GM18951 (cell line): Measurements from ENCODE around the gene RPS6KA3.
"Not testable (repeated sequence)": the region's sequence is repeated elsewhere in the genome, so short reads cannot be mapped to it uniquely, and the experiment has no call there.

Source experiments
- POLR2A ChIP-seq: IDR thresholded peaks from 4 replicates; pipeline ENCODE4 v1.6.1; 2011; ENCODE audit warnings: mild to moderate bottlenecking; ENCODE audit not compliant: insufficient read length, insufficient read depth; ENCODE audit errors: extremely low read depth
- in situ Hi-C: fragments of 300-500 bp; cut with MboI; formaldehyde crosslinking; loops from one replicate; pipeline ENCODE4 v1.12.0; 2022; ENCODE audit warnings: low sequenced_read_pairs, mixed read lengths, inconsistent platforms; ENCODE audit not compliant: unreplicated experiment

The RPS6KA3 gene

DNA sequence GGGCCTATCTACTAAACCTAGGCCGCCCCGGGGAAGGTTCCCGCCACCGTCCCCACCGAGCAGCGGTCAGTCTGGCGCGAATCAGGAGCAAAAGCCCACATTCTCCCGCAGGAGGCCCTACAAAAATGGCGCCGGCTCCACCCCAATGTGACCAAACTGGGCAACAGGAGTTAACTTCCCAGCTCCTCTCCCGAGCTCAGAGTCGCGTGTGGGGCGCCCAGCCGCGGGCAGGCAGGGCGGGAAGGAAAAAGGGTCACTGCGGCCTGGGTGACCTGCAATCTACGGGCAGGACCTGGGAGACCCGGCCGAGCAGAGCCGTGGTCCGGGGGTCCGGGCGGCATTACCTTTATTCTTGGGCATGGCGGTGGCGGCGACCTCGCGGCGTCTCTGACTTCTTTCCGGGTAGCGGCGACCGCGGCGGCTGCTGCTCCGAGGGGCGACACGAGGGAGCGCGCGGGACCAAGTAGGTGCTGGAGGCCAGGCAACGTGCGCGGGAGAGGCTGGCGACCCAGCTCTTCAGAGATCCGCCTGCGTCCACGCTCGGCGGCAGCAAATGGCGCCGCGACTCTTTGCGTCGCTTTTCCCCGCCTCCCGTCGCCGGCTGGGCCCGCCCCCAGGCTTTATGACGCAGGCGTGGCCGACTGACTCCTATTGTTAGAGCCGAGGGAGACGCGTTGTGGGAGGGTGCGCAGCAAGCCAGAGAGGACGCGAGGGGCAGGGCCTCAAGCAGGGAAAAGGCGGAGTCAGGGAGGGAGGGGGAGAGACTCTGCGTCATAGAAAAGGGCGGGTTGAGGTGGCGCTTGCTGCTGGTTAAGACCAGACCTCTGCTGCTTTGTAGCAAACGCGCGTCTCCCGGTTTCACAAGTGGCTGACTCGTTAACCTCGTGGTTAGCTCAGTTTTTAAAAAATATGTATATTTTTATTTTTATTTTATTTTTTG lies 125.2 kb downstream of the RPS6KA3 start, which contains the start of gene EIF1AX:
EIF1AX (minus strand) TSS at position 558 of the 940 bp plus-strand sequence; CDS start at position 360, 198 bp downstream.
- in situ Hi-C loops, result no loop called here
- peak; percentile 78 for TF ChIP-seq POLR2A

DNA sequence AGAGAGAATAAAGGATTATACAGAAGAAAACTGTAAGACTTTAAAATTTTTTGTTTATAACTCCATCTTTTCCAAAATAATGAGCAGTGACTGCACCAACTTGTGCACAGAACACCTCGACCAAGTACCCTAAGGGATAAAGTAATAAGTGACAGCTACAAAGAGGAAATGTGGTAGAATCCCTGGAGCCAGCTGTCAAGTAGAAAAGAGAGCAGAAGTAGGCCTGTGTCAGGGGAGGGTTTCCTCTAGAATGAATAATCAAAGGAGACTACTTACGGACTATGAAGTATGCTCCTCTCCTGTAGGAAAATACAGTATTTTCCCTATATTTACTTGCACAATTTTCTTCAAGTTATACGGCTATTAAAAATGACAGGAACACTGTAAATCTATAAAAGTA lies 126.3 kb downstream of the RPS6KA3 start:
- in situ Hi-C loops, result no loop called here
- TF ChIP-seq POLR2A, result no peak

DNA sequence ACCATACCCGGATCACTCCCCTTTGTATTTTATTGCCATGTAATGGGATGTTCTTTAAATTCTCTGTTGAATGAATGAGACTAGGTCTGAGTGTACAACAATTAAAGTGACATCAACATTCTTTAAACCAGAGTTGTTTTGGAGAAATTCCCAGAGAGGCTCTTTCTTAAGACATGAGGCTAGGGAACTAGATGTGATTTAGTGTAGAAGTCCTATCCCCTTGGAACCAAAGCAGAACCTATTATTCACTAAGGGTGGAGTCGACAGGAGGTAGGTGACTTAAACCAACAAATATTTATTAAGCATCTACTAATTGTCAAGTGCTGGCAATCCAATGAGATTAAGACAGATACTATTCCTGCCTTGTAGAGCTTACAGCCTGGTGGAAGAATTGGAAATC lies 126.7 kb downstream of the RPS6KA3 start:
- in situ Hi-C loops, result no loop called here
- TF ChIP-seq POLR2A, result no peak

DNA sequence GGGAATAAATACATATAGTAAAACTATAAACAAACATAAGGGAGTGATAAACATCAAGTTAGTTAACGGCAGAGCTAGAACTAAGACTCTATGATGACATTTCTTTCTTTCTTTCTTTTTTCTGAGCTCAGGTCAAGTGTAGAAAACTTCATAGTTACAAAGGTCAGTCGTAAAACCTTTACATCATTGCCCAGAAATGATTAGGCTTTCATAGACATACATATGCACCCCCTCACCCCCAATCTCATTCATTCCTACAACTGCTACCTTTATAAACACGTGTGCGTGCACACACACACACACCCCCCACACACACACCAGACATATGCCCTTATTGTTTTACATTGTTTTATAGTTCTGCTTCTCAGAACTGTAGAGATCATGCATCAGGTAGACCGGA lies 130.8 kb downstream of the RPS6KA3 start:
- no peak for TF ChIP-seq POLR2A
- in situ Hi-C loops, result no loop called here

DNA sequence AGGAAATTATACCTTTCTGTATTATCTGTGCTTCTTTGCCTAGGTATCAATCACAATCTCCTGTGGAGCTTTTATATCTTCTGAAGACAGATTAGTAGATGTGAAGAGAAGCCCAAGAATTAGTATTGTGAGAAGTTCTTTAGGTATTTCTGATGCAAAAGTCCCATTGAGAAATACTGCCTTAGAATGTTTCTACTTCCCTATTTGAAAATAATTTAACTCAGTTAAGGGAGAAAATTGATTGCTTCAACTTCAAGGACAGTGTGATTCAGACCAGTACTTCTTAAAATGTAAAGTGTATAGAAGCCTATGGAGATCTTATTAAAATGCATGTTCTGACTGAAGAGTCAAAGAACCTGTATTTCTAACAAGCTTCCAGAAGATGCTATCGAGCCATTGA lies 134.0 kb downstream of the RPS6KA3 start:
- in situ Hi-C loops, result no loop called here
- TF ChIP-seq POLR2A, result no peak

DNA sequence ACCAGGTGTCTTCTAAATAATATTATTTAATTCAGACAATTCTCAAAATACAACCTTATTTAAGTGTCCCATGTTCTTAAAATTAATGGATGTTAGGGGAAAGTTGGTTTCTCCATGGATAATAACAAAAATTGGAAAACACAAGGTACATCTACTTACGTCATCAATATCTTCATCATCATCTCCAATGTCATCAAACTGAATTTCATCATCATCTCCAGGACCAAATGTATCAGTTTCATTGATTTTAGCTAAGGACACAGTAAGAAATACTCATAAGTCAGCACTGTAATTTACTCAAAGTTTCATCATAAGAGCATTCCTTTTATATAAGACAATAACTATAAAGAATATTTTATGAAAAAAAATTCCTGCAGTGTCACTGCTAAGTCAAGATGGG lies 136.4 kb downstream of the RPS6KA3 start:
- in situ Hi-C loops, result no loop called here
- TF ChIP-seq POLR2A, result no peak

DNA sequence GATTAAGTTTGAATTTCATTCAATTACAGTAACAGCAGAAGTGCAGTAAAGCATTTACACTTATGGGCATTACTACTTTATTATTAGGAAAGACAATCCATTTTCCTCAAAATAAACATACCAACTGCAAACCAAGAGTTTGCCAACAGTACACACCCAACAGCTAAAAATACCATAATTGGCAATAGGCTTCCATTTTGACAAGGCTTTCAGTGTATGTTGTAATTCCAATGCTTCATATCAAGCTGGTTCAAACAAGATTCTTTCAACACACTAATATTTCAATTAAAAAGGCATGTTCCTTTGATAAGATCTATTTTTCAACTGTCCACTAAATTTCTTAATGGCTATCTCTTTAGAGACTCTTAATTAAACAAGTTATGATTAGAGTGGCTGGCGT lies 137.2 kb downstream of the RPS6KA3 start:
- TF ChIP-seq POLR2A, result no peak
- in situ Hi-C loops, result no loop called here

DNA sequence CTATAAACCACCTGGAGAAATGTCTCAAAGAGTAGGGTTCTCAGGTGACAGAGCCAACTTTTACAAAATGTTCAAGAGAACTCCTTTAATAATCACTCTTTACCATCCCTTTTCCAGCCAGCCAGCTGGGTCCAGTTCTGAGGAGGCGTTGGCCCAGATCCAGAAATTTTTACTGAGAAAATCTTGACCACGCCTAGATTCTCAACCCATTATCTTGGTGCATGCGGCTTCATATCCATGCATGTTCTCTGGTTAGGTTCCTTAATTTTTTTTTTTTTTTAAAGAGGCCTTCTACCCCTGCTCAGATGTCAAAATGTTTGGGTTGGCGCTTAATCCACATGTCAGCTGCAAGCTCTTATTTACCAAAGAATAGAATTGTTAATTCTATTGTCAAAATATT lies 138.0 kb downstream of the RPS6KA3 start:
- in situ Hi-C loops, result no loop called here
- TF ChIP-seq POLR2A, result no peak

DNA sequence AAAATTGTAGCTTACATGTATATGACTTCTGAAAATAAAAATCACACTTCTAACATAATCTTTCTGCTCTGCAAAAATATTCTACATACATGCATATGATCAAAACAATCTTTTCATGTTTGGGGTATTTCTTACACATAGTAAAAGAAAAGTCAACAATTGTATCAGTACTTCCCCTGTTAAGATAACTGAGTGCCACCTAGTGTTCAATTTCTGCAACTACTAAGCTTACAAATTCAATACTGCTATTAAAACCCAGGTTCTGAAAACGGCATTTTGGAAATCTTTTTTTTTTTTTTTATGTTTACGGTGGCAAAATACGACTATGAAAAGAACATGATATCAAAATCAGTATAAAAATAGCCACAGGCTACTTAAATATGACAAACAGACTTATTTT lies 139.3 kb downstream of the RPS6KA3 start:
- in situ Hi-C loops, result not testable (repeated sequence)

DNA sequence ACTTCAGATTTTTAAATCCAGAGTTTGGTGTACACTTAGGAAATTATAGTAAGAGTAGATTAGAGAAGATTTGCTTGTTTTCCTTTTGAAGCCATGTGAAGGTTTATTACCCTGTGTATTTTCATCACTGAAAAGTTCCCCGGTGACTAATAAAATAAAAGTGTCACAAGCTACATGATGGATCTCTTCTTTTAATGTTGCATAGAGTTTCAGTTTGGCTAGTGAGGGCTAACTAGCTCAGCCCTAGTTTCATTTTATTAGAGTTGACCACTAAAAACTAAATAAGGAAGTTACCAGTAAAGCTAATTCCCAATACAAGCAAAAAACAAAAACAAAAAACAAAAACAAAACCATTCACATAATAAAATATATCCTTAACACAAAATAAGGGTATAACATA lies 139.9 kb downstream of the RPS6KA3 start:
- in situ Hi-C loops, result not testable (repeated sequence)

DNA sequence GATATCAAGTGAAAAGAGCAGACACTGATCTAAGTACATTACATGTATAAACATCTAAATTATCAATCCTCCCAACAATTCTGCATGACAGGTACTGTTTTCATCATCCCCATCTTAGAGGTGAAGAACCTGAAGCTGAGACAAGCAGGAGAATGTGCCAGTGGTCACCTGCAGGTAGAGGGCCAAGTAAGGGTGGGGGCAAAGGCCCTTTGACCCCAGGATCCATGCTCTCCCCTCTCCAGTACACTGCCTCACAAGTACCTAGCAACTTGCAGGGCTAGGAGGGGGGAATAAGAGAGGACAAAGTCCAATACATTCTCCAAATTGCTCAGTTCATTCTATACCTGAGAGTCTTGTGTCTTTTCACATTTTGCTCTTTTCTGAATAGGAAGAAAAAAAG lies 141.7 kb downstream of the RPS6KA3 start:
- TF ChIP-seq POLR2A, result no peak
- in situ Hi-C loops, result no loop called here

DNA sequence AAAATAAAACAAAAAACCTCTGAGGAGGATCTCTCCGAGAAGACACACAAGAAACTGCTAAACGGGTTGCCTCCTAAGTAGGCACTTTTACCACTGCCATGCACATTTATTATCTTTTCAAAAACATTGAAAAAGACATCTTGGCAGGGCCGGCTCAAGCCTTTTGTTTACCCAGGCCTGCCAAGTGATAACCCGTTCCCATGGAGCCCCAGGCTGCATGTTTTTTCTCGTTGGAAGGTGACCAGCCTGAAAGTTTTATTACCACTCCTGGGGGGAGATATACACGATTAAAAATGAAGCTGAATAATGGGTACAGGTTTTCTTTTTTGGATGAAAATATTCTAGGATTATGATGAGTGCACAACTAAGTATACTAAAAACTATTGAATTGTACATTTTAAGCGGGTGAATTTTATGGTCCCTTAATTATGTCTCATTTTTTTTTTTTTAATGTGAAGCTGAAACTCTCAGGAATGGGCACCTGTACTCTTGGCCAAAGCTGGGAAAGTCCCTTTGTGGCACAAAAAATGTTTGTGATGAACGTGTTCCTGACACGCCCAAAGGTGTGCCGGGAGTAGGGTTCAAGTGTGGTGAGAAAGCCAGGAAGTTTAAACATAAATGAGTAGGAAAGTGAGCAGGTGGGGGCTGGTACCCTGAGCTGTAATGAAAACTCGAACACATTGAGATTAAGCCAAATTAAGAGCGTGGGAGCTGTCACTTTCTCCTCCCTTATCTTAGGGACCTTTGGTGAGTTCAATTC lies 148.5 kb downstream of the RPS6KA3 start:
- in situ Hi-C loops, result no loop called here

DNA sequence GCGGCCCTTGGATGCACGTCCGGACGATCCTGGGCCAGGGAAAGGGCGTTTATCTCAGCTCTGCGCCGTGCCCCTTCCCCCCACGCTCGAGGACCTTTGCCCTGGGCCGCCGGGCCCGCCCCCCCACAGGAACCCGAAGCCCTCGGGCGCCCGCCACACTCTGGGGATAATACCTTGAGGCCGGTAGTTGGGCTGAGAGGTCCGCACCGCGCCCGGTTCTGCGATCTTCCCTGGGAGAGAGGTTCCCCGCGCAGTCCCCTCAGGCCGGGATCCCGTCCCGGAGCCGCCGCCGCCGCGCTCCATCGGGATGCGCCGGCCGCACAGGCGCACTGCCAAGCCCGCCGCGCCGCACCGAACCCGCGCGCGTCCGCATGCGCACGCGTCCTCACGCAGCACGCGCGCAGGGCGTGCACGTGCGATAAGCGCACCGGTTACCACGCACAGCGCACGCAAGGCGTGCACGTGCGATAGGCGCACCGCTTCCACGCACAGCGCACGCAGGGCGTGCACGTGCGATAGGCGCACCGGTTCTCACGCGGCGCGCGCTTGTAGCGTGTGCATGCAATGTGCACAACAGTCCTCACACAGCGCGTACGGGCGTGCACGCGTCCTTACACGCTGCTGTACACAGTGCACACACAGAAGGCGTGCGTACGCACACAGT lies 150.0 kb downstream of the RPS6KA3 start, which contains the start of gene MAP7D2:
MAP7D2 (minus strand) TSS at position 331 of the 664 bp plus-strand sequence; CDS start at position 303, 28 bp downstream.
- TF ChIP-seq POLR2A, result no peak
- in situ Hi-C loops, result no loop called here

More for the DNA sequence above, 148.5 kb downstream of the RPS6KA3 start:
- no peak for TF ChIP-seq POLR2A

DNA sequence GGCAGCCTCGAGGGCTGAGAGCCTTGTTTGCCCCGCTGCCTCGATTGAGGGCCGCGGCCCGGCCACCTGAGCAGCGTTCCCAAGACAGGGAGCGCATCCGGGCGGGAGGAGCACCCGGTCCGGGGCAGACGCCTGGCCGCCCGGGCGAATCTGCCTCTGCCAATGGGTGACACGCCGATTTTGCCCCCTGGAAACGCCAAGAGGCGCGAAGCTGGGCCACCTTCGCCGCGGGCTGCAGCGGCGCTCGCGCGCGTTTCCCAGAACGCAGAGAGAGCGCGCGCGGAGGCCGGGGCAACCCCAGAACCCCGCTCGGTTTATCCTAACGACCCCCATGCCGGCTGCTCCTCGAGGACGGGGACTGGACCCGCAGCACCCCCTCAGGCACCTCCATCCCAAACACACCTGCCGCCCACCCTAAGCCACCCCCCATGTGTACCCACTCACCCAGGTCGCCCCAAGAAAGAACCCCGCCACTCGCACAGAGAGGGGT lies 150.6 kb downstream of the RPS6KA3 start:
- in situ Hi-C loops, result no loop called here
- no peak for TF ChIP-seq POLR2A
